OCI-LY7 (cell line): ENCODE data around the gene FAM83D. TPM values are rescaled to one million over a fixed set of nuclear protein-coding genes. Genes with fewer than 3 reads are reported as not detected.

Experiments
- BruUV-seq: library from RNA; stranded (reverse); fragments of 400-500 nt; replicated peaks from 2 replicates; lab custom pipeline; 2021; lab: Mats Ljungman, UMichigan
- CTCF ChIA-PET: fragments of 300-600 bp; sonication (Branson Sonifier 250); formaldehyde crosslinking; loops from one replicate; lab custom pipeline; 2022; ENCODE audit warnings: antibody characterized with exemption; ENCODE audit not compliant: unreplicated experiment; lab: Charles Lee
- POLR2A ChIA-PET: fragments of 300-600 bp; sonication (Branson Sonifier 250); formaldehyde crosslinking; loops from one replicate; lab custom pipeline; 2022; ENCODE audit warnings: antibody characterized with exemption; lab: Charles Lee
- DNase-seq: peaks from one replicate; pipeline ENCODE4 v3.0.0-alpha.2; 2015; ENCODE audit warnings: low spot score
- H2AFZ ChIP-seq: fragments of 200-600 bp; sonication (generic), shearing (Covaris generic); 2 replicates; pipeline ENCODE4 v1.6.1; 2014; ENCODE audit warnings: mild to moderate bottlenecking, antibody characterized with exemption, low read length, moderate library complexity
- H3K27ac ChIP-seq: fragments of 200-600 bp; sonication (generic); 2 replicates; pipeline ENCODE4 v1.5.1; 2014; ENCODE audit warnings: mixed run types, low read depth, mild to moderate bottlenecking, moderate library complexity, low read length, inconsistent platforms; ENCODE audit not compliant: poor library complexity, severe bottlenecking
- H3K36me3 ChIP-seq: fragments of 200-600 bp; sonication (generic); 2 replicates; pipeline ENCODE4 v1.6.1; 2014; ENCODE audit warnings: mild to moderate bottlenecking, antibody characterized with exemption, low read length, moderate library complexity, mixed read lengths; ENCODE audit not compliant: insufficient read depth
- H3K4me1 ChIP-seq: fragments of 200-600 bp; sonication (generic); 2 replicates; pipeline ENCODE4 v1.5.1; 2014; ENCODE audit warnings: mild to moderate bottlenecking, low read length; ENCODE audit not compliant: insufficient read depth, poor library complexity, severe bottlenecking
- H3K4me2 ChIP-seq: fragments of 200-600 bp; sonication (generic); 2 replicates; pipeline ENCODE4 v1.6.1; 2014; ENCODE audit warnings: mild to moderate bottlenecking, low read length
- H3K4me3 ChIP-seq: fragments of 200-600 bp; sonication (generic); 2 replicates; pipeline ENCODE4 v1.5.1; 2014; ENCODE audit warnings: mild to moderate bottlenecking, low read depth, low read length; ENCODE audit not compliant: poor library complexity, severe bottlenecking
- H3K79me2 ChIP-seq: fragments of 200-600 bp; sonication (generic); 2 replicates; pipeline ENCODE4 v1.6.1; 2016; ENCODE audit warnings: low read depth, mild to moderate bottlenecking, low read length, moderate library complexity, mixed read lengths; ENCODE audit not compliant: insufficient read depth
- H3K9me2 ChIP-seq: fragments of 200-600 bp; sonication (generic); 2 replicates; pipeline ENCODE4 v1.6.1; 2016; ENCODE audit warnings: mild to moderate bottlenecking, low read length, mixed read lengths; ENCODE audit not compliant: insufficient read depth
- H3K9me3 ChIP-seq: fragments of 200-600 bp; sonication (generic); 2 replicates; pipeline ENCODE4 v1.6.1; 2014; ENCODE audit warnings: mild to moderate bottlenecking, mixed run types, low read length, mixed read lengths
- H4K20me1 ChIP-seq: fragments of 200-600 bp; sonication (generic); 2 replicates; pipeline ENCODE4 v1.6.1; 2014; ENCODE audit warnings: mild to moderate bottlenecking, antibody characterized with exemption, low read length, moderate library complexity, mixed read lengths; ENCODE audit not compliant: insufficient read depth
- EZH2phosphoT487 ChIP-seq: fragments of 200-600 bp; sonication (generic); IDR thresholded peaks from 2 replicates; pipeline ENCODE4 v1.6.1; 2018; ENCODE audit warnings: low read depth, borderline replicate concordance, mild to moderate bottlenecking, mixed run types, antibody characterized with exemption, low read length, moderate library complexity, mixed read lengths
- intact Hi-C: fragments of 100-400 bp; cut with micrococcal nuclease; formaldehyde crosslinking; loops from one replicate; pipeline ENCODE4 v1.10.0; 2022; ENCODE audit not compliant: unreplicated experiment
- total RNA-seq, 2 experiments: library from RNA; depleted of rRNA in 1 of 2; stranded (reverse); fragments of >200 nt in 1 of 2; shearing (Covaris generic) in 1 of 2; gene quantifications; 2 replicates each; pipeline ENCODE4 v1.2.3, GENCODE V29; 2014 to 2022
- TF ChIP-seq, protein P1 (sequence below): fragments of 200-600 bp; sonication (generic); conservative IDR thresholded peaks from 2 replicates; pipeline ENCODE4 v1.5.1; 2014; ENCODE audit warnings: mild to moderate bottlenecking, antibody characterized with exemption, low read length, moderate library complexity, mixed read lengths

The FAM83D gene
- total RNA-seq, 2 experiments from 2014 or later, result 32.6 to 48.2 TPM

DNA sequence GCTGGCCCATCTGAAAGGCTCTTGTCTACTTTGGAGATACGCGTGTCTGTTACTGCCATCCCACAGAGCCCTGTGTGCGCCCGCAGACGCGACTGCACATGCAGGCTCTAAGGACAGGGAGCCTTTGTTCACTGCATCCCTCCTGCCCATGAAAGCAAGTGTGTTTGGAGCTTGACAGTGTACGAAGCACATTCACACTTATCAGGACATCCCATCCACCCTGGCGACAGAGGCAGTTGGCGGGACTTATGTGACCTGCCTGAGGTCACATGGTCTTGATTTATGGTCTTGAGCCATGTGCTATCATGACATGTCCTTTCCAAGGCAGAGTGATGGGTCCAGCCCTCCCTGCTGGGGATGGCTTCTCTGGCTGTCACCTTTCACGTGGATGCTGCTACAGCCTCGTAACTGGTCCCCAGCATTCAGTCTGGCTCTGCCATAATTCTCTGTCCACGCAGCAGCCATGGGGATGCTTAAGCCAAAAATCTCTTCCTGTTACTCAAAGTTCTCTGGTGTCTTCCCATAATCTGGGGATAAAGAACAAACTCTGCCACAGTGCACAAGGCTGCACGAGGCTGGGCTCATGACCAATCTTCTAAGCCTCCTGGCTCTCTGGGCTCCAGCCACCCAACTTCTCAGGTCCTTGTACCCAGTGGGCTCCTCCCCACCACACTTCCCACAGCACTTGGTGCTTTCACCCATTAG is 36.3 kb upstream of the FAM83D start:
- H3K36me3 ChIP-seq, result peaks cover 14% of the 10 kb centered on the region; the same call in 1 of the 2 replicates
- H3K79me2 ChIP-seq, result peaks cover 10% of the 10 kb centered on the region; the same call in 1 of the 2 replicates
- H3K27ac ChIP-seq, result peak overlapping the region; percentile 91
- no peaks in the 10 kb centered on the region for H4K20me1 ChIP-seq
- ChIA-PET CTCF (no interaction called here), POLR2A (interaction anchor here (1.4 to 4.0 kb wide), 2 partner anchors 8 to 31 kb away, joined by 3 to 85 read pairs; no protein-coding TSS in a partner anchor)
- no peaks in the 10 kb centered on the region for H3K9me3 ChIP-seq
- no peak overlapping the region for H3K4me3 ChIP-seq
- H2AFZ ChIP-seq, result no peak overlapping the region
- no peaks in the 10 kb centered on the region for H3K9me2 ChIP-seq
- intact Hi-C loops, result loop anchor here (5.0 kb wide), 1 partner anchor 158 kb away; no protein-coding TSS in a partner anchor
- no peak for TF ChIP-seq EZH2phosphoT487
- TF ChIP-seq, protein P1, sequence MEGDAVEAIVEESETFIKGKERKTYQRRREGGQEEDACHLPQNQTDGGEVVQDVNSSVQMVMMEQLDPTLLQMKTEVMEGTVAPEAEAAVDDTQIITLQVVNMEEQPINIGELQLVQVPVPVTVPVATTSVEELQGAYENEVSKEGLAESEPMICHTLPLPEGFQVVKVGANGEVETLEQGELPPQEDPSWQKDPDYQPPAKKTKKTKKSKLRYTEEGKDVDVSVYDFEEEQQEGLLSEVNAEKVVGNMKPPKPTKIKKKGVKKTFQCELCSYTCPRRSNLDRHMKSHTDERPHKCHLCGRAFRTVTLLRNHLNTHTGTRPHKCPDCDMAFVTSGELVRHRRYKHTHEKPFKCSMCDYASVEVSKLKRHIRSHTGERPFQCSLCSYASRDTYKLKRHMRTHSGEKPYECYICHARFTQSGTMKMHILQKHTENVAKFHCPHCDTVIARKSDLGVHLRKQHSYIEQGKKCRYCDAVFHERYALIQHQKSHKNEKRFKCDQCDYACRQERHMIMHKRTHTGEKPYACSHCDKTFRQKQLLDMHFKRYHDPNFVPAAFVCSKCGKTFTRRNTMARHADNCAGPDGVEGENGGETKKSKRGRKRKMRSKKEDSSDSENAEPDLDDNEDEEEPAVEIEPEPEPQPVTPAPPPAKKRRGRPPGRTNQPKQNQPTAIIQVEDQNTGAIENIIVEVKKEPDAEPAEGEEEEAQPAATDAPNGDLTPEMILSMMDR, result no peak
- peaks cover 70% of the 10 kb centered on the region for H3K4me1 ChIP-seq
- no peak for DNase-seq
- BruUV-seq, result no TSS peak
- H3K4me2 ChIP-seq, result no peak overlapping the region

GRCh38 chr20:38890497-38890818 is 35.8 kb upstream of the FAM83D start:
- TF ChIP-seq, protein P1, result no peak
- no peak for TF ChIP-seq EZH2phosphoT487
- Histone ChIP-seq H3K27ac (peak overlapping the region; percentile 91), H3K4me1 (peaks cover 64% of the 10 kb centered on the region), H3K4me3 (no peak overlapping the region), H3K9me2 (no peaks in the 10 kb centered on the region), H4K20me1 (no peaks in the 10 kb centered on the region), H3K9me3 (no peaks in the 10 kb centered on the region), H3K36me3 (peaks cover 14% of the 10 kb centered on the region; the same call in 1 of the 2 replicates), H3K4me2 (no peak overlapping the region), H2AFZ (no peak overlapping the region), H3K79me2 (peaks cover 5% of the 10 kb centered on the region; the same call in 1 of the 2 replicates)
- intact Hi-C loops, result loop anchor here (5.0 kb wide), 1 partner anchor 158 kb away; no protein-coding TSS in a partner anchor
- POLR2A ChIA-PET, result interaction anchor here (1.4 to 4.0 kb wide), 3 partner anchors 9 to 31 kb away, joined by 3 to 85 read pairs (median 46); no protein-coding TSS in a partner anchor
- BruUV-seq, result no TSS peak
- CTCF ChIA-PET, result interaction anchor here (3.3 kb wide), 1 partner anchor 30 kb away, joined by 22 read pairs; no protein-coding TSS in a partner anchor
- DNase-seq, result no peak
